Nephron (organoid): ENCODE measurements around the gene ZBTB49.

ENCODE experiments used
- H3K27ac Mint-ChIP-seq, 3 experiments: 2 replicates each; pipeline ENCODE4 v1.8.0; 2020; ENCODE audit warnings: mixed read lengths in 3 of 3, mild to moderate bottlenecking in 2 of 3, moderate library complexity in 1 of 3
- H3K27me3 Mint-ChIP-seq: 2 replicates; pipeline ENCODE4 v1.8.0; 2021; ENCODE audit warnings: low read depth, mild to moderate bottlenecking, moderate library complexity, mixed read lengths
- H3K36me3 Mint-ChIP-seq: 2 replicates; pipeline ENCODE4 v1.8.0; 2020; ENCODE audit warnings: low read depth, mixed read lengths
- H3K4me1 Mint-ChIP-seq: 2 replicates; pipeline ENCODE4 v1.8.0; 2020; ENCODE audit warnings: mixed read lengths
- H3K4me3 Mint-ChIP-seq, 3 experiments: 2 replicates each; pipeline ENCODE4 v1.8.0; 2020; ENCODE audit warnings: mild to moderate bottlenecking in 3 of 3, mixed read lengths in 3 of 3, moderate library complexity in 2 of 3
- H3K9me3 Mint-ChIP-seq: 2 replicates; pipeline ENCODE4 v1.8.0; 2020; ENCODE audit warnings: mixed read lengths
- TF ChIP-seq, protein P1 (sequence below), 3 experiments: fragments of 200-600 bp; sonication (generic); IDR thresholded peaks; one replicate each; pipeline ENCODE4 v1.5.0; 2021; ENCODE audit warnings: antibody characterized with exemption in 3 of 3; ENCODE audit not compliant: unreplicated experiment in 3 of 3

The ZBTB49 gene

DNA sequence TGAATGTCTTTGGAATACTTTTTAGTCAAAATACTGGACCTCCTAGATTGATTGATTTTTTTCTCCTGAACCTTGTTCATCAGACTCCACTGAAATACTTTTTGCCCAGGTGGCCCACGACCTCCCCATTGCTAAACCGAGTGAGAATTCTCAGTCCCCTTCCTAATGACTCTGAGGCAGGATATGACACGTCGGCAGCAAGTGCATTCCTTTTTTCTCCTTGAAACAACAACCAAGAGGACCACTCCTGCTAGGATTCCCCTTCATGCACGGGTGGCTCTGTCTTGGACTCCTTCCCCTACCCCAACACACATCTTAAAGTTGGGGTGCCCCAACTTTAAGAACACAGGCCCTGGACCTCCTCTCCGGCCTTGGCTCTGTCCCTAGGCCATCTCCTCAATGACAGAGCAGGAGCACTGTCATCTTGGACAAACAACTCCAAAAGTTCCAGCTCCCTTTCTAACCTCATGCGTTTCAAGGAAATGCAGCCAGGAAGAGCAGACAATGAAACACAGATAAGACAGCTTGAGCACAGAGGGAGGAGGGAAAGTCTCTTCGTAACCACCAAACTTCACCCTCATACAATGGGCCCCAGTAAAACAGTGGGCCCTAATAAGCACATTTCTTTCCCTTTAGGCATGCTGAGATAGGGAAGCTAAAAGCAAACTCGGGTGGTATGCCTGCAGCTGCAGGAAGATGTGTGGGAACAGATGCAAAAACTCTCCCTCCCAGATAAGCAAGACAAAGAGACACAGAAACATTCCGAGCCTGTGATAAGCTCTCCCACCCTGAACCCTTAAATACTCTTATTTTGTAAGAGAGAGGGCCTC is 33.9 kb downstream of the ZBTB49 start:
- Mint-ChIP-seq H3K9me3 (no peaks in the 10 kb centered on the region), H3K27me3 (peaks cover 3% of the 10 kb centered on the region), H3K36me3 (peaks cover 22% of the 10 kb centered on the region), H3K27ac (peak overlapping the region; percentile 48 to 82 (median 54)), H3K4me1 (peaks cover 11% of the 10 kb centered on the region), H3K4me3 (no peak overlapping the region)
- TF ChIP-seq, protein P1, sequence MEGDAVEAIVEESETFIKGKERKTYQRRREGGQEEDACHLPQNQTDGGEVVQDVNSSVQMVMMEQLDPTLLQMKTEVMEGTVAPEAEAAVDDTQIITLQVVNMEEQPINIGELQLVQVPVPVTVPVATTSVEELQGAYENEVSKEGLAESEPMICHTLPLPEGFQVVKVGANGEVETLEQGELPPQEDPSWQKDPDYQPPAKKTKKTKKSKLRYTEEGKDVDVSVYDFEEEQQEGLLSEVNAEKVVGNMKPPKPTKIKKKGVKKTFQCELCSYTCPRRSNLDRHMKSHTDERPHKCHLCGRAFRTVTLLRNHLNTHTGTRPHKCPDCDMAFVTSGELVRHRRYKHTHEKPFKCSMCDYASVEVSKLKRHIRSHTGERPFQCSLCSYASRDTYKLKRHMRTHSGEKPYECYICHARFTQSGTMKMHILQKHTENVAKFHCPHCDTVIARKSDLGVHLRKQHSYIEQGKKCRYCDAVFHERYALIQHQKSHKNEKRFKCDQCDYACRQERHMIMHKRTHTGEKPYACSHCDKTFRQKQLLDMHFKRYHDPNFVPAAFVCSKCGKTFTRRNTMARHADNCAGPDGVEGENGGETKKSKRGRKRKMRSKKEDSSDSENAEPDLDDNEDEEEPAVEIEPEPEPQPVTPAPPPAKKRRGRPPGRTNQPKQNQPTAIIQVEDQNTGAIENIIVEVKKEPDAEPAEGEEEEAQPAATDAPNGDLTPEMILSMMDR (IDR thresholded peaks at IDR 0.05; ENCODE audit: unreplicated experiment in 3 of 3) = no peak

DNA sequence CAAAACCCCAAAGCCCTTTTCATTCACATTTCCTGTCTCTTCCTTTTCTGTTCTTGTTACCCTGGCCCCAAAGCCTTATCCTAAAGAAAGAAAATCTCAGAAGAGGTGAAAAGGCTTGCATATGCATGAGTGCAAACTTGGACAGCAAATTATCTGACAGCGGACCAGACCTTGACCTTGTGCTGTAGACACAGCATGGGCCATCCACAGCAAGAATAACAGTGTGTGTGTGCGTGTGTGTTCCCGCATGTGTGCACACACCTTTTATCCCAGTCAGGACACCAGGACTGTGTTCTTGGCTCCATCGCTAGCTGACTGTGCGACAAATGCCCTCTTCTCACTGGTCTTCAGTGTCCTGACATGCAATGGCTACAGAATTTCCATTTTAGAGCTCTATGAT is 35.3 kb downstream of the ZBTB49 start:
- peaks cover 22% of the 10 kb centered on the region for H3K36me3 Mint-ChIP-seq
- TF ChIP-seq, protein P1 (IDR thresholded peaks at IDR 0.05; ENCODE audit: unreplicated experiment in 3 of 3) = no peak
- H3K4me3 Mint-ChIP-seq = no peak overlapping the region
- H3K27ac Mint-ChIP-seq = no peak overlapping the region
- H3K27me3 Mint-ChIP-seq = peaks cover 3% of the 10 kb centered on the region
- peaks cover 11% of the 10 kb centered on the region for H3K4me1 Mint-ChIP-seq
- no peaks in the 10 kb centered on the region for H3K9me3 Mint-ChIP-seq

DNA sequence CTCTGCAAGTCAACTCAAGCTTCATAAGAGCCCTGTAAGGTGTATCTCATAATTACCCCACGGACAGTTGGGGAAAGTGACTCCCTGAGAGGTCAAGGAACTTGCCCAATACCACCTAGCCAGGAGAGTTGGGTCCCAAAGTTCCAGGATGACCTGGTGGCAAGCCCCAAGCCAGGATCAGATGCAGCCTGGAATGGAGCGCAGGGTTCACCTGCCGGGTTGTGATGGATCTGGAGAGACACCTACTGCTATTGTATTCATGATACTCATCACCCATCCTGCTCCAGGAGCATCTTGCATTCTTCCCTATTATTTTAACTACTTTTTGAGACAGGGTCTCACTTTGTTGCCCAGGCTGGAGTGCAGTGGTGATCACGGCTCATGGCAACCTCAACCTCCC is 36.1 kb downstream of the ZBTB49 start:
- TF ChIP-seq, protein P1 (IDR thresholded peaks at IDR 0.05; ENCODE audit: unreplicated experiment in 3 of 3) = no peak

DNA sequence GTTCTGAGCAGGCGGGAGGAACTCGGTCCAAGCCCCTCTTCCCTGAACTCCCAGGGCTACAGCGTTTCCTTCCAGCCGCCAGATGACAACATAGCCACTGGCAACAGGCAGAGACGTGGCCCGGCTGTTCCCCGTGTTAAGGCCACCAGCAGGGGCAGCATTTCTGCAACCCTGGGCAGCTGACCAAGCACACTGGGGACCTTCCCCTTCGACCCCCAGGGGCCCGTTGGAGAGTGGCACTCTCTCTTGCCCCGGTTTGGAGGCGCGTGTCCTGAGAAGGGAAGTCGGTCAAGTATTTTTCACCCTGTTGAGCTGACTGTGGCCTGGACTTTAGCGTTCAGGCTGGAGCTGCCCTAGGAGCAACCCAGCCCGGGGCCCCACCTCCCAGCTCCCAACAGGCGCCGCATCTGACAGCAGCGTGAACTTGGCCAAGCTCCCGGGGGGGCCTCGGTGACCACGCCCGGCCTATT is 37.6 kb downstream of the ZBTB49 start:
- TF ChIP-seq, protein P1 (IDR thresholded peaks at IDR 0.05; ENCODE audit: unreplicated experiment in 3 of 3) = peak in 1 of 3 experiments; percentile 38
- Mint-ChIP-seq H3K36me3 (peaks cover 6% of the 10 kb centered on the region), H3K4me1 (peaks cover 11% of the 10 kb centered on the region), H3K27me3 (peaks cover 6% of the 10 kb centered on the region), H3K4me3 (no peak overlapping the region), H3K9me3 (no peaks in the 10 kb centered on the region), H3K27ac (peak overlapping the region in 1 of 3 experiments; percentile 7)

More for the DNA sequence above, 36.1 kb downstream of the ZBTB49 start:
- Mint-ChIP-seq H3K27ac (no peak overlapping the region), H3K9me3 (no peaks in the 10 kb centered on the region), H3K27me3 (peaks cover 7% of the 10 kb centered on the region), H3K4me1 (peaks cover 11% of the 10 kb centered on the region), H3K36me3 (peaks cover 16% of the 10 kb centered on the region), H3K4me3 (no peak overlapping the region)

DNA sequence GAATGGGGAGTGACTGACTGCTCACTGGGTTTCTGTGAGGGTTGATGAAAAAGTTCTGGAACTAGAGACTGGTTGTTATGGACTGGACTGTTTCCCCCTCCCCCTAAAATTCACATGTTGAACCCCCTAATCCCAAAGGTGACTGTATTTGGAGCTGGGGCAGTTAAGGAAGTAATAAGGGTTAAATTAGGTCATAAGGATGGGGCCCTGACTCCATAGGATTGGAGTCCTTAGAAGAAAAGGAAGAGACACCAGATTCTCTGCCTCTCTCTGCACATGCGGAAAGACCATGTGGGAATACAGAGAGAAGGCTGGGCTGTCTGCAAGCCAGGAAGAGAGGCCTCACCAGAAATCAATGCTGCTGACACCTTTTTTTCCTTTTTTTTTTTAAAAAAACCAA is 38.2 kb downstream of the ZBTB49 start:
- Mint-ChIP-seq H3K9me3 (no peaks in the 10 kb centered on the region), H3K4me1 (peaks cover 11% of the 10 kb centered on the region), H3K36me3 (peaks cover 3% of the 10 kb centered on the region), H3K27me3 (peaks cover 4% of the 10 kb centered on the region), H3K4me3 (no peak overlapping the region), H3K27ac (no peak overlapping the region)
- TF ChIP-seq, protein P1 (IDR thresholded peaks at IDR 0.05; ENCODE audit: unreplicated experiment in 3 of 3) = no peak

DNA sequence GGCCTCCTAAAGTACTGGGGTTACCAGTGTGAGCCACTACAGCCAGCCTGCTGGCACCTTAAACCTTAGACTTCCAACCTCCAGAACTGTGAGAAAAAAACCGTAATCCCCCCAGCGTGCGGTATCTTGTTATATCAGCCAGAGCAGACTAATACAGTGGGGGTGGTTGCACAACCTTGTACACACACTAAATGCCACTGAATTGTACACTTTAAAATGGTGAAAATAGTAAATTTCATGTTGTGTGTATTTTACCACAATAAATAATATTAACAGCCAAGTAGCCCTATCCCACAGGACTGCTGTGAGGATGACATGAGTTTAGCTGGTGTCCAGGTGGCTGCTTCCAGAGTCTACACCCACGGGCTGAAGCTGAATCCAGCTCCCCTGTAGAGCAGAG is 38.8 kb downstream of the ZBTB49 start:
- H3K36me3 Mint-ChIP-seq = no peaks in the 10 kb centered on the region
- TF ChIP-seq, protein P1 (IDR thresholded peaks at IDR 0.05; ENCODE audit: unreplicated experiment in 3 of 3) = no peak
- no peaks in the 10 kb centered on the region for H3K9me3 Mint-ChIP-seq
- H3K27me3 Mint-ChIP-seq = peaks cover 4% of the 10 kb centered on the region
- H3K4me3 Mint-ChIP-seq = no peak overlapping the region
- no peak overlapping the region for H3K27ac Mint-ChIP-seq
- H3K4me1 Mint-ChIP-seq = peaks cover 9% of the 10 kb centered on the region
